Measurements from ENCODE around the gene TSR3.

The TSR3 gene

GRCh38 chr16:1338119-1338730 is 13.5 kb downstream of the TSR3 start:
- no peak for ATAC-seq
- TF ChIP-seq ZFP3 (CRISPR knock-in tag; IDR thresholded peaks at IDR 0.05) (no peak), CSDC2 (CRISPR knock-in tag; IDR thresholded peaks at IDR 0.05) (no peak), OSR1 (CRISPR knock-in tag; IDR thresholded peaks at IDR 0.05) (no peak), POU6F1 (CRISPR knock-in tag; IDR thresholded peaks at IDR 0.05; ENCODE audit: borderline replicate concordance, low read depth) (no peak), BACH2 (CRISPR knock-in tag; IDR thresholded peaks at IDR 0.05; ENCODE audit: borderline replicate concordance) (no peak), PATZ1 (CRISPR knock-in tag; IDR thresholded peaks at IDR 0.05; ENCODE audit: borderline replicate concordance) (no peak), RARB (CRISPR knock-in tag; IDR thresholded peaks at IDR 0.05) (no peak), ISL1 (CRISPR knock-in tag; IDR thresholded peaks at IDR 0.05) (no peak), ESRRG (CRISPR knock-in tag; IDR thresholded peaks at IDR 0.05) (no peak), ARNTL (CRISPR knock-in tag; IDR thresholded peaks at IDR 0.05; ENCODE audit: borderline replicate concordance, low read depth) (no peak), GLIS3 (CRISPR knock-in tag; IDR thresholded peaks at IDR 0.05) (no peak), SNAI2 (CRISPR knock-in tag; IDR thresholded peaks at IDR 0.05) (no peak), TCF4 (CRISPR knock-in tag; IDR thresholded peaks at IDR 0.05; ENCODE audit: borderline replicate concordance) (no peak), ZC3H10 (CRISPR knock-in tag; IDR thresholded peaks at IDR 0.05) (no peak), ZFP30 (CRISPR knock-in tag; IDR thresholded peaks at IDR 0.05) (no peak), ZNF565 (CRISPR knock-in tag; conservative IDR thresholded peaks at IDR 0.05; ENCODE audit: low read depth) (no peak), TOX (CRISPR knock-in tag; IDR thresholded peaks at IDR 0.05; ENCODE audit: borderline replicate concordance) (no peak)
- TF ChIP-seq, protein P1, sequence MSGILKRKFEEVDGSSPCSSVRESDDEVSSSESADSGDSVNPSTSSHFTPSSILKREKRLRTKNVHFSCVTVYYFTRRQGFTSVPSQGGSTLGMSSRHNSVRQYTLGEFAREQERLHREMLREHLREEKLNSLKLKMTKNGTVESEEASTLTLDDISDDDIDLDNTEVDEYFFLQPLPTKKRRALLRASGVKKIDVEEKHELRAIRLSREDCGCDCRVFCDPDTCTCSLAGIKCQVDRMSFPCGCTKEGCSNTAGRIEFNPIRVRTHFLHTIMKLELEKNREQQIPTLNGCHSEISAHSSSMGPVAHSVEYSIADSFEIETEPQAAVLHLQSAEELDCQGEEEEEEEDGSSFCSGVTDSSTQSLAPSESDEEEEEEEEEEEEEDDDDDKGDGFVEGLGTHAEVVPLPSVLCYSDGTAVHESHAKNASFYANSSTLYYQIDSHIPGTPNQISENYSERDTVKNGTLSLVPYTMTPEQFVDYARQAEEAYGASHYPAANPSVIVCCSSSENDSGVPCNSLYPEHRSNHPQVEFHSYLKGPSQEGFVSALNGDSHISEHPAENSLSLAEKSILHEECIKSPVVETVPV (CRISPR knock-in tag; IDR thresholded peaks at IDR 0.05), result no peak
- TF ChIP-seq, protein P2, sequence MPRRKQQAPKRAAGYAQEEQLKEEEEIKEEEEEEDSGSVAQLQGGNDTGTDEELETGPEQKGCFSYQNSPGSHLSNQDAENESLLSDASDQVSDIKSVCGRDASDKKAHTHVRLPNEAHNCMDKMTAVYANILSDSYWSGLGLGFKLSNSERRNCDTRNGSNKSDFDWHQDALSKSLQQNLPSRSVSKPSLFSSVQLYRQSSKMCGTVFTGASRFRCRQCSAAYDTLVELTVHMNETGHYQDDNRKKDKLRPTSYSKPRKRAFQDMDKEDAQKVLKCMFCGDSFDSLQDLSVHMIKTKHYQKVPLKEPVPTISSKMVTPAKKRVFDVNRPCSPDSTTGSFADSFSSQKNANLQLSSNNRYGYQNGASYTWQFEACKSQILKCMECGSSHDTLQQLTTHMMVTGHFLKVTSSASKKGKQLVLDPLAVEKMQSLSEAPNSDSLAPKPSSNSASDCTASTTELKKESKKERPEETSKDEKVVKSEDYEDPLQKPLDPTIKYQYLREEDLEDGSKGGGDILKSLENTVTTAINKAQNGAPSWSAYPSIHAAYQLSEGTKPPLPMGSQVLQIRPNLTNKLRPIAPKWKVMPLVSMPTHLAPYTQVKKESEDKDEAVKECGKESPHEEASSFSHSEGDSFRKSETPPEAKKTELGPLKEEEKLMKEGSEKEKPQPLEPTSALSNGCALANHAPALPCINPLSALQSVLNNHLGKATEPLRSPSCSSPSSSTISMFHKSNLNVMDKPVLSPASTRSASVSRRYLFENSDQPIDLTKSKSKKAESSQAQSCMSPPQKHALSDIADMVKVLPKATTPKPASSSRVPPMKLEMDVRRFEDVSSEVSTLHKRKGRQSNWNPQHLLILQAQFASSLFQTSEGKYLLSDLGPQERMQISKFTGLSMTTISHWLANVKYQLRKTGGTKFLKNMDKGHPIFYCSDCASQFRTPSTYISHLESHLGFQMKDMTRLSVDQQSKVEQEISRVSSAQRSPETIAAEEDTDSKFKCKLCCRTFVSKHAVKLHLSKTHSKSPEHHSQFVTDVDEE (CRISPR knock-in tag; IDR thresholded peaks at IDR 0.05), result no peak
- TF ChIP-seq, protein P3, sequence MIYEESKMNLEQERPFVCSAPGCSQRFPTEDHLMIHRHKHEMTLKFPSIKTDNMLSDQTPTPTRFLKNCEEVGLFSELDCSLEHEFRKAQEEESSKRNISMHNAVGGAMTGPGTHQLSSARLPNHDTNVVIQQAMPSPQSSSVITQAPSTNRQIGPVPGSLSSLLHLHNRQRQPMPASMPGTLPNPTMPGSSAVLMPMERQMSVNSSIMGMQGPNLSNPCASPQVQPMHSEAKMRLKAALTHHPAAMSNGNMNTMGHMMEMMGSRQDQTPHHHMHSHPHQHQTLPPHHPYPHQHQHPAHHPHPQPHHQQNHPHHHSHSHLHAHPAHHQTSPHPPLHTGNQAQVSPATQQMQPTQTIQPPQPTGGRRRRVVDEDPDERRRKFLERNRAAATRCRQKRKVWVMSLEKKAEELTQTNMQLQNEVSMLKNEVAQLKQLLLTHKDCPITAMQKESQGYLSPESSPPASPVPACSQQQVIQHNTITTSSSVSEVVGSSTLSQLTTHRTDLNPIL (CRISPR knock-in tag; IDR thresholded peaks at IDR 0.05; ENCODE audit: low read depth), result no peak

DNA sequence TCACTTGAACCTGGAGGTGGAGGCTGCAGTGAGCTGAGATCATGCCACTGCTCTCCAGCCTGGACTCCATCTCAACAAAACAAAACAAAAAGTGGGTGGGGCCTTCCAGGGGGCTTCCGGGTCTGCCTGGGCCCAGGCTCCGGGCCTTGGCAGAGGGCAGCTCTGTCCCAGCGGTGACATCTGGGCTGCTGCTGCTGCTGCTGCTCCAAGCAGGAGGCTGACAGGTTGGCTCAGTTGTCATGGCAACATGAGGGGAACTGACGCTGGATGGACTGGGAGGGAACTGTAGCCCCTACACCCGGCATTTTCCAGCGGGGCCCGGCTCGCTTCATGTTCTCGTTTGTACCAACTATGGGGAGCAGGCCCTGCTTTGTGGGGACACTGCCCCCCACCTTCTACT is 14.2 kb downstream of the TSR3 start:
- no peak for ATAC-seq
- TF ChIP-seq, protein P3 (CRISPR knock-in tag; IDR thresholded peaks at IDR 0.05; ENCODE audit: low read depth), result no peak
- TF ChIP-seq TOX (CRISPR knock-in tag; IDR thresholded peaks at IDR 0.05; ENCODE audit: borderline replicate concordance), result no peak
- no peak for TF ChIP-seq RARB (CRISPR knock-in tag; IDR thresholded peaks at IDR 0.05)
- no peak for TF ChIP-seq ZNF565 (CRISPR knock-in tag; conservative IDR thresholded peaks at IDR 0.05; ENCODE audit: low read depth)
- TF ChIP-seq CSDC2 (CRISPR knock-in tag; IDR thresholded peaks at IDR 0.05), result no peak
